ENCODE data around the gene KLF6.

KLF6 gene

GRCh38 chr10:3784510-3785250 is at the start of gene KLF6:
KLF6 (minus strand) TSS chr10:3785209; CDS start chr10:3785014, 195 bp downstream.
- peak in 4 of 14 donors; percentile 58 to 83 (median 71) for DNase-seq

GRCh38 chr10:3834404-3834803 is 49.4 kb upstream of the KLF6 start:
- no peak for DNase-seq

GRCh38 chr10:3833046-3833445 is 48.0 kb upstream of the KLF6 start:
- DNase-seq = no peak

GRCh38 chr10:3832022-3832786 is 47.2 kb upstream of the KLF6 start:
- no peak for DNase-seq

- DNase-seq = no peak
Observed at GRCh38 chr10:3831608-3832007, 46.6 kb upstream of the KLF6 start.

GRCh38 chr10:3830946-3831345 is 45.9 kb upstream of the KLF6 start:
- no peak for DNase-seq

GRCh38 chr10:3829156-3830050 is 44.4 kb upstream of the KLF6 start:
- DNase-seq = no peak

- no peak for DNase-seq
Observed at GRCh38 chr10:3828404-3829155, 43.6 kb upstream of the KLF6 start.

- DNase-seq = no peak
Observed at GRCh38 chr10:3827768-3828403, 42.9 kb upstream of the KLF6 start.

GRCh38 chr10:3827266-3827665 is 42.3 kb upstream of the KLF6 start:
- DNase-seq = no peak

GRCh38 chr10:3825862-3826351 is 40.9 kb upstream of the KLF6 start:
- no peak for DNase-seq

- DNase-seq = no peak
Observed at GRCh38 chr10:3825244-3825643, 40.2 kb upstream of the KLF6 start.

GRCh38 chr10:3822541-3823330 is 37.7 kb upstream of the KLF6 start:
- no peak for DNase-seq

- DNase-seq = no peak
Observed at GRCh38 chr10:3820255-3820654, 35.2 kb upstream of the KLF6 start.

GRCh38 chr10:3816995-3817394 is 32.0 kb upstream of the KLF6 start:
- DNase-seq = no peak

- DNase-seq = no peak
Observed at GRCh38 chr10:3814838-3815220, 29.8 kb upstream of the KLF6 start.

- DNase-seq = no peak
Observed at GRCh38 chr10:3813986-3814837, 29.2 kb upstream of the KLF6 start.

- no peak for DNase-seq
Observed at GRCh38 chr10:3813267-3813666, 28.3 kb upstream of the KLF6 start.

GRCh38 chr10:3812141-3812540 is 27.1 kb upstream of the KLF6 start:
- no peak for DNase-seq
